Measurements from ENCODE around the gene NDC80. TPM values are rescaled to one million over a fixed set of nuclear protein-coding genes. Genes with fewer than 3 reads are reported as not detected.

Gene NDC80
- total RNA-seq, 1 experiment from 2014 or later: 43.0 TPM

DNA sequence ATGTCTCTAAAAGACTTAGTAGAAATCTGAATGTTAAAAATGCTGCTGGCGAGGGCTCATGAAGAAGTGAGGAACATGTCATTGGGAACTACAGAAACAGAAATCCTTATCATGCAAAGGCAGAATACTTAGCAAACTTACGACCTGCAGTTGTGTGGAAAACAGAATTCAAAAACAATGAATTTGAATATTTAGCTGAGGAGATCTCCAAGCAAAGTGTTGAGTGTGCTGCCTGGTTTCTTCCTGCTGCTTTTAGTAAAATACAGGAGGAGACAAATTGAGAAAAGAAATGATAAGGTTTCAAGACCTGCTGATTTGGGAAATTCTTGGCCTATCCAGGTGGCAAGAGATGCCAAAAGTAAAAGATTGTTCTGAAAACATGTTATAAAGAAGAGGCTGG, 38.6 kb upstream of the NDC80 start:
- POLR2A ChIA-PET: no interaction called here
- peaks cover 20% of the 10 kb centered on the region for H3K36me3 Mint-ChIP-seq
- no peak for ATAC-seq
- no peak overlapping the region for H3K27ac Mint-ChIP-seq
- DNase-seq (ENCODE audit: low spot score): no peak
- TF ChIP-seq RELA (CRISPR knock-in tag; IDR thresholded peaks at IDR 0.05; ENCODE audit: borderline replicate concordance) (no peak), ESRRA (CRISPR knock-in tag; IDR thresholded peaks at IDR 0.05; ENCODE audit: borderline replicate concordance) (no peak), ZBTB21 (CRISPR knock-in tag; IDR thresholded peaks at IDR 0.05; ENCODE audit: borderline replicate concordance) (no peak), ZNF219 (CRISPR knock-in tag; IDR thresholded peaks at IDR 0.05; ENCODE audit: borderline replicate concordance) (no peak), ZNF138 (CRISPR knock-in tag; conservative IDR thresholded peaks at IDR 0.05) (no peak), NR1H2 (CRISPR knock-in tag; IDR thresholded peaks at IDR 0.05) (no peak), EMX1 (CRISPR knock-in tag; IDR thresholded peaks at IDR 0.05) (no peak), MYBL2 (CRISPR knock-in tag; IDR thresholded peaks at IDR 0.05) (no peak)
- TF ChIP-seq, protein P1, sequence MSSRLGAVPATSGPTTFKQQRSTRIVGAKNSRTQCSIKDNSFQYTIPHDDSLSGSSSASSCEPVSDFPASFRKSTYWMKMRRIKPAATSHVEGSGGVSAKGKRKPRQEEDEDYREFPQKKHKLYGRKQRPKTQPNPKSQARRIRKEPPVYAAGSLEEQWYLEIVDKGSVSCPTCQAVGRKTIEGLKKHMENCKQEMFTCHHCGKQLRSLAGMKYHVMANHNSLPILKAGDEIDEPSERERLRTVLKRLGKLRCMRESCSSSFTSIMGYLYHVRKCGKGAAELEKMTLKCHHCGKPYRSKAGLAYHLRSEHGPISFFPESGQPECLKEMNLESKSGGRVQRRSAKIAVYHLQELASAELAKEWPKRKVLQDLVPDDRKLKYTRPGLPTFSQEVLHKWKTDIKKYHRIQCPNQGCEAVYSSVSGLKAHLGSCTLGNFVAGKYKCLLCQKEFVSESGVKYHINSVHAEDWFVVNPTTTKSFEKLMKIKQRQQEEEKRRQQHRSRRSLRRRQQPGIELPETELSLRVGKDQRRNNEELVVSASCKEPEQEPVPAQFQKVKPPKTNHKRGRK (CRISPR knock-in tag; IDR thresholded peaks at IDR 0.05; ENCODE audit: borderline replicate concordance): no peak
- CTCF ChIA-PET: no interaction called here
- H3K27me3 Mint-ChIP-seq (ENCODE audit: low read depth): no peaks in the 10 kb centered on the region
- H3K9me3 Mint-ChIP-seq: peaks cover 27% of the 10 kb centered on the region
- H3K4me1 Mint-ChIP-seq: peaks cover 4% of the 10 kb centered on the region; the same call in 1 of the 2 replicates
- no peak overlapping the region for H3K4me3 Mint-ChIP-seq

DNA sequence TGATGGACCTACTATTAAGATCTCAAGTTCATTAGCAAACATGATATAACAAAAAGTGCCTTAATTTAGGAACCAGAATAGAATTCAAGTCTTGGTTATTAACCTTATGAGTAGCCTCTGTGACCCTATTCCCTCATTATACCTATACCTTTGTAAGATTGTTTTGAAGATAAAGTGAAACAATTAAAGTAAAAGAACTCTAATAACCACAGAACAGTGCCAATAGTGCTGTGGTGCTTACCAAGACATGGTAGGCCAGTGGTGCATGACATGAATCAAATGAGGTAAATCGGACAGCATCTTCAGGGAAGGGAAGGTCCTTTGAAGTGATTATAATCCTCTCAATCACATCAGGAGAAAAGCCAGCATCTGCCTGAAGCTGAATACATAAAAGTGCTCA, 36.5 kb upstream of the NDC80 start:
- ATAC-seq (no peak), DNase-seq (ENCODE audit: low spot score) (no peak)
- H3K4me3 Mint-ChIP-seq: no peak overlapping the region
- no peaks in the 10 kb centered on the region for H3K27me3 Mint-ChIP-seq (ENCODE audit: low read depth)
- ChIA-PET POLR2A (no interaction called here), CTCF (interaction anchor here (0.7 kb wide), 1 partner anchor 13 kb away, joined by 3 read pairs; no protein-coding TSS in a partner anchor)
- TF ChIP-seq ZNF138 (CRISPR knock-in tag; conservative IDR thresholded peaks at IDR 0.05): no peak
- TF ChIP-seq, protein P2, sequence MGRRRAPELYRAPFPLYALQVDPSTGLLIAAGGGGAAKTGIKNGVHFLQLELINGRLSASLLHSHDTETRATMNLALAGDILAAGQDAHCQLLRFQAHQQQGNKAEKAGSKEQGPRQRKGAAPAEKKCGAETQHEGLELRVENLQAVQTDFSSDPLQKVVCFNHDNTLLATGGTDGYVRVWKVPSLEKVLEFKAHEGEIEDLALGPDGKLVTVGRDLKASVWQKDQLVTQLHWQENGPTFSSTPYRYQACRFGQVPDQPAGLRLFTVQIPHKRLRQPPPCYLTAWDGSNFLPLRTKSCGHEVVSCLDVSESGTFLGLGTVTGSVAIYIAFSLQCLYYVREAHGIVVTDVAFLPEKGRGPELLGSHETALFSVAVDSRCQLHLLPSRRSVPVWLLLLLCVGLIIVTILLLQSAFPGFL (CRISPR knock-in tag; IDR thresholded peaks at IDR 0.05; ENCODE audit: borderline replicate concordance): no peak
- no peak for TF ChIP-seq CREM (CRISPR knock-in tag; IDR thresholded peaks at IDR 0.05)
- TF ChIP-seq, protein P3, sequence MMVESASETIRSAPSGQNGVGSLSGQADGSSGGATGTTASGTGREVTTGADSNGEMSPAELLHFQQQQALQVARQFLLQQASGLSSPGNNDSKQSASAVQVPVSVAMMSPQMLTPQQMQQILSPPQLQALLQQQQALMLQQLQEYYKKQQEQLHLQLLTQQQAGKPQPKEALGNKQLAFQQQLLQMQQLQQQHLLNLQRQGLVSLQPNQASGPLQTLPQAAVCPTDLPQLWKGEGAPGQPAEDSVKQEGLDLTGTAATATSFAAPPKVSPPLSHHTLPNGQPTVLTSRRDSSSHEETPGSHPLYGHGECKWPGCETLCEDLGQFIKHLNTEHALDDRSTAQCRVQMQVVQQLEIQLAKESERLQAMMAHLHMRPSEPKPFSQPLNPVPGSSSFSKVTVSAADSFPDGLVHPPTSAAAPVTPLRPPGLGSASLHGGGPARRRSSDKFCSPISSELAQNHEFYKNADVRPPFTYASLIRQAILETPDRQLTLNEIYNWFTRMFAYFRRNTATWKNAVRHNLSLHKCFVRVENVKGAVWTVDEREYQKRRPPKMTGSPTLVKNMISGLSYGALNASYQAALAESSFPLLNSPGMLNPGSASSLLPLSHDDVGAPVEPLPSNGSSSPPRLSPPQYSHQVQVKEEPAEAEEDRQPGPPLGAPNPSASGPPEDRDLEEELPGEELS (CRISPR knock-in tag; IDR thresholded peaks at IDR 0.05): no peak
- TF ChIP-seq KAT7 (CRISPR knock-in tag; IDR thresholded peaks at IDR 0.05; ENCODE audit: borderline replicate concordance): no peak
- TF ChIP-seq SOX15 (CRISPR knock-in tag; IDR thresholded peaks at IDR 0.05): no peak
- no peak for TF ChIP-seq FOXP1 (CRISPR knock-in tag; IDR thresholded peaks at IDR 0.05; ENCODE audit: borderline replicate concordance)
- TF ChIP-seq NFYB (CRISPR knock-in tag; conservative IDR thresholded peaks at IDR 0.05; ENCODE audit: low read depth): no peak
- H3K27ac Mint-ChIP-seq: no peak overlapping the region
- H3K9me3 Mint-ChIP-seq: peaks cover 27% of the 10 kb centered on the region
- no peaks in the 10 kb centered on the region for H3K4me1 Mint-ChIP-seq
- peaks cover 20% of the 10 kb centered on the region for H3K36me3 Mint-ChIP-seq

DNA sequence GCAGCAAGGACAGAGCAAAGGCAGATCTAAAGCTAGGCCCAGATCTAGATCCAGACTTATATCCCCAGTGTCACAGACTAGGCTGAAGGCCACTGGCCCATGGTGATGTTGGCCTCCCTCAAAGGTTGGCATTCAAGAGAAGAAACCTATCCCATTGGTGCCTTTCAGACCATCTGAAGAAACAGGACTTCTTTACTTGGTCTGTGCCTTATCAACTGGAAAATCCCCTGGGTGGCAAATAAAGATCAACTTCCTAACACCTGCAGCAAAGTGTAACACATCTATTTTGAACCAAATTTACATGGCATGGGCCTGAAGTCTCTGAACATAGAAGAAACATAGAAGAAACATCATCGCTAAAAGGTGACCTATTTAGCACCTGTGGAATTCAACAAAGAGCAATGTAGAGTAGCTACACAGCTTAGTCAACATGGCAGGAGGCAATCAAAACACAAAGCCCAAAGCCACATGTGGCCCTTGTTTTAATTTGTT, 35.9 kb upstream of the NDC80 start:
- Mint-ChIP-seq H3K36me3 (peaks cover 20% of the 10 kb centered on the region), H3K4me1 (peaks cover 1% of the 10 kb centered on the region), H3K9me3 (peaks cover 27% of the 10 kb centered on the region), H3K27ac (no peak overlapping the region), H3K4me3 (no peak overlapping the region), H3K27me3 (ENCODE audit: low read depth) (no peaks in the 10 kb centered on the region)
- POLR2A ChIA-PET: no interaction called here
- ATAC-seq (no peak; the same call in 1 of the 2 replicates), DNase-seq (ENCODE audit: low spot score) (no peak)
- CTCF ChIA-PET: interaction anchor here (1.6 kb wide), 1 partner anchor 431 kb away, joined by 5 read pairs; no protein-coding TSS in a partner anchor
- TF ChIP-seq CREM (CRISPR knock-in tag; IDR thresholded peaks at IDR 0.05) (no peak), TEAD1 (CRISPR knock-in tag; IDR thresholded peaks at IDR 0.05) (no peak), PRRX2 (CRISPR knock-in tag; IDR thresholded peaks at IDR 0.05) (no peak), SMAD3 (CRISPR knock-in tag; IDR thresholded peaks at IDR 0.05; ENCODE audit: borderline replicate concordance) (no peak)
- TF ChIP-seq, protein P4, sequence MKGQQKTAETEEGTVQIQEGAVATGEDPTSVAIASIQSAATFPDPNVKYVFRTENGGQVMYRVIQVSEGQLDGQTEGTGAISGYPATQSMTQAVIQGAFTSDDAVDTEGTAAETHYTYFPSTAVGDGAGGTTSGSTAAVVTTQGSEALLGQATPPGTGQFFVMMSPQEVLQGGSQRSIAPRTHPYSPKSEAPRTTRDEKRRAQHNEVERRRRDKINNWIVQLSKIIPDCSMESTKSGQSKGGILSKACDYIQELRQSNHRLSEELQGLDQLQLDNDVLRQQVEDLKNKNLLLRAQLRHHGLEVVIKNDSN (CRISPR knock-in tag; IDR thresholded peaks at IDR 0.05): no peak
- TF ChIP-seq, protein P5, sequence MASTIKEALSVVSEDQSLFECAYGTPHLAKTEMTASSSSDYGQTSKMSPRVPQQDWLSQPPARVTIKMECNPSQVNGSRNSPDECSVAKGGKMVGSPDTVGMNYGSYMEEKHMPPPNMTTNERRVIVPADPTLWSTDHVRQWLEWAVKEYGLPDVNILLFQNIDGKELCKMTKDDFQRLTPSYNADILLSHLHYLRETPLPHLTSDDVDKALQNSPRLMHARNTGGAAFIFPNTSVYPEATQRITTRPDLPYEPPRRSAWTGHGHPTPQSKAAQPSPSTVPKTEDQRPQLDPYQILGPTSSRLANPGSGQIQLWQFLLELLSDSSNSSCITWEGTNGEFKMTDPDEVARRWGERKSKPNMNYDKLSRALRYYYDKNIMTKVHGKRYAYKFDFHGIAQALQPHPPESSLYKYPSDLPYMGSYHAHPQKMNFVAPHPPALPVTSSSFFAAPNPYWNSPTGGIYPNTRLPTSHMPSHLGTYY (CRISPR knock-in tag; IDR thresholded peaks at IDR 0.05): no peak
- TF ChIP-seq, protein P6, sequence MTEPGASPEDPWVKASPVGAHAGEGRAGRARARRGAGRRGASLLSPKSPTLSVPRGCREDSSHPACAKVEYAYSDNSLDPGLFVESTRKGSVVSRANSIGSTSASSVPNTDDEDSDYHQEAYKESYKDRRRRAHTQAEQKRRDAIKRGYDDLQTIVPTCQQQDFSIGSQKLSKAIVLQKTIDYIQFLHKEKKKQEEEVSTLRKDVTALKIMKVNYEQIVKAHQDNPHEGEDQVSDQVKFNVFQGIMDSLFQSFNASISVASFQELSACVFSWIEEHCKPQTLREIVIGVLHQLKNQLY (CRISPR knock-in tag; IDR thresholded peaks at IDR 0.05): no peak
- TF ChIP-seq, protein P7, sequence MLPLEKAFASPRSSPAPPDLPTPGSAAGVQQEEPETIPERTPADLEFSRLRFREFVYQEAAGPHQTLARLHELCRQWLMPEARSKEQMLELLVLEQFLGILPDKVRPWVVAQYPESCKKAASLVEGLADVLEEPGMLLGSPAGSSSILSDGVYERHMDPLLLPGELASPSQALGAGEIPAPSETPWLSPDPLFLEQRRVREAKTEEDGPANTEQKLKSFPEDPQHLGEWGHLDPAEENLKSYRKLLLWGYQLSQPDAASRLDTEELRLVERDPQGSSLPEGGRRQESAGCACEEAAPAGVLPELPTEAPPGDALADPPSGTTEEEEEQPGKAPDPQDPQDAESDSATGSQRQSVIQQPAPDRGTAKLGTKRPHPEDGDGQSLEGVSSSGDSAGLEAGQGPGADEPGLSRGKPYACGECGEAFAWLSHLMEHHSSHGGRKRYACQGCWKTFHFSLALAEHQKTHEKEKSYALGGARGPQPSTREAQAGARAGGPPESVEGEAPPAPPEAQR (CRISPR knock-in tag; IDR thresholded peaks at IDR 0.05): no peak
- TF ChIP-seq, protein P8, sequence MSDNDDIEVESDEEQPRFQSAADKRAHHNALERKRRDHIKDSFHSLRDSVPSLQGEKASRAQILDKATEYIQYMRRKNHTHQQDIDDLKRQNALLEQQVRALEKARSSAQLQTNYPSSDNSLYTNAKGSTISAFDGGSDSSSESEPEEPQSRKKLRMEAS (CRISPR knock-in tag; IDR thresholded peaks at IDR 0.05): no peak

Measured in WTC11 (cell line).